ENCODE results near the gene CMTM1.
"Not testable (repeated sequence)": the region's sequence is repeated elsewhere in the genome, so short reads cannot be mapped to it uniquely, and the experiment has no call there.

CMTM1 gene

DNA sequence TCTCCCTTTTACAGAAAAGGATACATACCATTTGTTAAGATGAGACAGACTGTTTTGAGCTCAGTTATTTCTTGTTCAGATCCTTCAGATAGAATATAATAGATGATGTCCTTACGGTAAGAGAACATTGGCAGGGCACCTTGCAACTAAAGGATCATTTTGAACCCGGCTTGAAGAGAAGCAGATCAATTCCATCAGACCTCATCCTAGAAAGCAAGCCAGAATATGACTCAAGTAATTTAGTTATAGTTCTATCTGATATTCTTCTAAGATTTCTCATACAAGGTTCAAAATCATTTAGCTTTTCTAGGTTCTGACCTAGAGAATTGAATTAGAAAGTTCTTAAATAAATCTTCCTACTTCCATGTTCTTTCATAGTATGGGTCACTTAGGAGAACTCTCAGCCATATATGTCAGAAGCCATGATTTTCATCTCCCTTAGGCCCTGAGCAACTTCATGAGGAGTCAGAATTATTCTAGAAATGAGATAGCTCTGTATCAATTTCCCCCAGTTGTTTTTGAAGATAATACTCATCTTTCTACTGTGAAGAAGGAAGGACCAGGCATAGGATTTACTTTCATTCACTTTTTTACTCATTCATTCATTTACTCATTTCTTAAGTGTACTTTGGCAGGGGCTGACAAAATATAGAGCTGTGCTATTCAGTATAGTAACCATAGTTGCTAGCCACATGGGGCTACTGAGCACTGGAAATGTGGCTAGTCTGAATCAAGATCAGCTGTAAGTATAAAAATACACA is 2.5 kb upstream of the CMTM1 start:
- DNase-seq, result peak; percentile 89

DNA sequence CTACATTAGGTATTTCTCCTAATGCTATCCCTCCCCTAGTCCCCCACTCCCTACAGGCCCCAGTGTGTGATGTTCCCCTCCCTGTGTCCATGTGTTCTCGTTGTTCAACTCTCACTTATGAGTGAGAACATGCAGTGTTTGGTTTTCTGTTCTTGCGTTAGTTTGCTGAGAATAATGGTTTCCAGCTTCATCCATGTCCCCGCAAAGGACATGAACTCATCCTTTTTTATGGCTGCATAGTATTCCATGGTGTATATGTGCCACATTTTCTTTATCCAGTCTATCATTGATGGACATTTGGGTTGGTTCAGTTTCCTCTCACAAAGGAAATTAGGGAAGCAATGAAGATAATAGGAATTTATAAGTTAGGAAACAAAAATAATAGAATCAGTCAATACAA is 1.0 kb downstream of the CMTM1 start:
- not testable (repeated sequence) for DNase-seq

DNA sequence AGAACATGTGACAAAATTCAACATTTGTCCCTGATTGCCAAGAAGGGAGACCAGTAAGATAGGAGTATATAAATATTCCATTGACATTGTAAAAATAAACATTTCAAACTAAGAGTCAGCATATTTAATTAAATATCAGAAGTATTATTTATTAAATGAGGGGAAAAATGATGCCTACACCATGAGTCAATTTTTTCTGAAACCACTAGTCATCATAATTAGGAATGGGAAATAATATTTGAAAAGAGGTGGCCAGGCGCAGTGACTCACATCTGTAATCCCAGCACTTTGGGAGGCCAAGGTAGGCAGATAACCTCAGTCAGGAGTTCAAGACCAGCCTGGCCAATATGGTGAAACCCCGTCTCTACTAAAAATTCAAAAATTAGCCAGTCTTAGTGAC is 2.1 kb downstream of the CMTM1 start:
- no peak for DNase-seq

DNA sequence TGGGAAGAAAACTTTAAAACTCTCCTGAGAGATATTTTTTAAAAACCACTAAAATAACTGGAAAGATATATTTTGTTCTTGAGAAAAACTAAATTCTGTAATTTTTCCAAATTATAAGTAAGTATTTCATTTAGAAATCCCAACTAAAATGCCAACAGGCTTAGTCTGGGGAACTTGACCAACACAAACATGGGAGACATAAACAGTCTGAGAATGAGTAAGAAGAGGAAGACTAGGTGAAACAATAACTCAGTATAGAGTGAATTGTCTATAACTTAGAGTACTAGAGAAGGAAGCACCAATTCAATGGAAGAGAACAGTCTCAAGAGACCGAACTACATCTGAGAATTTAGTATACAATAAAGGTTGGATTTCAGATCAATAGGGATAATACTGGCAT is 2.9 kb downstream of the CMTM1 start:
- no peak for DNase-seq

DNA sequence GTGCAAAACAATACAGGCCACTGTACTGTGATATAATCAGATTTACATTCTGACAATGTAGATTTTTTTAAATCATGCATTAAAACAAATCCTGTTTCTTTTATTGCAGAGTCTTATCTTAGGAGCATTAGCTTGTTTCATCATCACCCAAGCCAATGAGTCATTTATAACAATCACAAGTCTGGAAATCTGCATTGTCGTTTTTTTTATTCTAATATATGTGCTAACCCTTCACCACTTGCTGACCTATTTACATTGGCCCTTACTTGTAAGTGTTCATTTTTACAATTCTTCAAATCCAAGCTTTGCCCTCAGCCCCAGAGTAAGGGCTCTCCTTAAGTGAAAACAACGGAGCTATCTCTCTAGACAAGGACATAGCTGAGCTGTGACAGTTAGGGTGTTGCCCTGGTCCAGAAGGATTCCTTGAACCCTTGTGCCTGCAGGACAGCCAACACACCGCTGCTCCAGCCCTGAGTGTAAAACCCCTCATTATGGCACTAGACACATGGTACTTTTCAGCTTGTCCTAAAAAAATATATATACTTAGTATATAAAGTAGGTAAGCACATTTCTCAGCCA is 3.7 kb downstream of the CMTM1 start:
- no peak for DNase-seq

DNA sequence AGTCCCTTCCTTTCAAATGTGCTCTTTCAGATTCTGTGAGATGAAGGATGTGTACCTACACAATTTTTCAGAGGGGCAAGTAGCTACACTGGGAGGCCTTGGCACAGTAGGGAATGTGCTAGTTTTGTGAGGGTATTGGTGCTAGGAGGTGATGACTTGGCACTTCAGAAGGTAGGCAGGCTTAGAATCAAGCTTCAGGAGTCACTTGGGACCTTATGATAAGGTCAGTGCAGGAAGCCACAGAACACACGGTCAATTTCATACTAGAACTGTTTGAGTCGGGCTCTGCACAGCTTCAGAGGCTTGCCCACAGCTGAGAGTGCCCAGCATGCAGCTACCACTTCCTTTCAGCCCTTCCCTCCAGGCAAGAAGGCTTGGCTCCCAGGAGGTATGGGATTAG is 6.1 kb downstream of the CMTM1 start:
- no peak for DNase-seq

DNA sequence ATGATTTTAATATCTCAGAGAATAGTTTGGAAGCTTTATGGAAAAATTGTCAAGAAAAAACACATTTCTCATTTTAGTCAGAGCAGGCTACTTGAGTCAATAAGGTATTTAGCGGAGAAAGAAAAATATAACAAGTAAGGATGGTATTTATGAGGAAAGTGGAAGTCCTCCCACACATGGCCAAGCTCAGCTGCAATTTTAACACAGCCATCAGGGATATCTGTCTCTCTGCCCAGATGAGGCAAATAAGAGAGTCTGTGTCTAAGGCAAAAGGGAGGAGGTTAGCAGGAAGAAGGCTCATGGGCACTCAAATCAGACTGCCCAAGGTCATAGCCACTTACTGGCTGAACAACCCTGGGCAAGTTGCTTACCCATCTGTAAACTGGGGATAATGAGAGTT is 7.8 kb downstream of the CMTM1 start:
- no peak for DNase-seq

DNA sequence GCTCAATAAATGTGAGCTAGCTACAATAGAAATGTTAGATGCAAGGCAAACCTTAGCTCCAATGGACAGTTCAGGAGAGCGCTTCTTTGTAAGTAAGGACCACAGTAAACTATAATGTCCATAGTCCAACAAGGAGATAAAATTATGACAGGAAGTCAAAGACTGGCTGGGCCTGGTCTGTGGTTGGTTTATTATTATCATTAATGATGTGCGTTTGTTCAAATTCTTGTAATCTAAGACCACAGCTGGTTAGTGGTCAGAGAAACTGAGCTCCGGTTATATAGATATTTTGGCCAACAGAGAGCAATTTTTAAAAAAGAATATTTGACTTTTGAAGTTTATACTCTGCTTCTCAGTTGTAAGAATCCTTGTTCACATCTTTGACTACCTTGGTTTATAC is 8.3 kb downstream of the CMTM1 start:
- no peak for DNase-seq

DNA sequence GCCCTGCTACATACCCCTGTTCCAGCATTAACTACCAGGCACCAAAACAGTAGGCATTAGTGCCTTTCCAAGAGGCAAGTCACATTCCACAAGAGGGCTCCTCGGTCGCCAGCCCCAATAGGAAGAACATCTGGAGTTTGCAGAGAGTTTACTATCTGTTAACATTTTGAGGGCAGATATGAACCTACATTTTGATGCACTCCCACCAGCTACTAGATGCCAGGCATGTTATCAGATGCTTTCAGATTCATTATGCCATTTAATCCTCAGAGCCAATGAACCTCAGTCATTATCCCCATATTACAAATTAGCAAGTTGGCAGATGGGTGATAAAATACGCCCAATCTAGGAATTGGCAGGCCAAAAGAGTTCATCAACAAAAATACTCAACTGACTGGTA is 8.8 kb downstream of the CMTM1 start:
- DNase-seq, result no peak

DNA sequence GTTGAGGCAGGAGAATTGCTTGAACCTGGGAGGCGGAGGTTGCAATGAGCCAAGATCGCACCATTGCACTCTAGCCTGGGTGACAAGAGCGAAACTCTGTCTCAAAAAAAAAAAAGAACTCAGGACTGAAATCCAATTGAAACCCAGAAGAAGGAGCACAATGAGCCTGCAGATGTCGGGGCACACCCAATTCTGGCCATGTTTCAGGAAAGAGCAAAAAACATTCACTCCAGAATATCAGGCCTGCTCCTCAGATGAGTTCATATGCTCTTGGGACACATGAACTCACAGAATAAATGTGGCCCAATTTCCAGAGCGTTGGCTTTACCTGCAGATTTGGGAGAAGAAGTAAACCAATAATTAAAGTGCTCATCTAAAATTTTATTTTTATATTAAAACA is 10.1 kb downstream of the CMTM1 start:
- no peak for DNase-seq

DNA sequence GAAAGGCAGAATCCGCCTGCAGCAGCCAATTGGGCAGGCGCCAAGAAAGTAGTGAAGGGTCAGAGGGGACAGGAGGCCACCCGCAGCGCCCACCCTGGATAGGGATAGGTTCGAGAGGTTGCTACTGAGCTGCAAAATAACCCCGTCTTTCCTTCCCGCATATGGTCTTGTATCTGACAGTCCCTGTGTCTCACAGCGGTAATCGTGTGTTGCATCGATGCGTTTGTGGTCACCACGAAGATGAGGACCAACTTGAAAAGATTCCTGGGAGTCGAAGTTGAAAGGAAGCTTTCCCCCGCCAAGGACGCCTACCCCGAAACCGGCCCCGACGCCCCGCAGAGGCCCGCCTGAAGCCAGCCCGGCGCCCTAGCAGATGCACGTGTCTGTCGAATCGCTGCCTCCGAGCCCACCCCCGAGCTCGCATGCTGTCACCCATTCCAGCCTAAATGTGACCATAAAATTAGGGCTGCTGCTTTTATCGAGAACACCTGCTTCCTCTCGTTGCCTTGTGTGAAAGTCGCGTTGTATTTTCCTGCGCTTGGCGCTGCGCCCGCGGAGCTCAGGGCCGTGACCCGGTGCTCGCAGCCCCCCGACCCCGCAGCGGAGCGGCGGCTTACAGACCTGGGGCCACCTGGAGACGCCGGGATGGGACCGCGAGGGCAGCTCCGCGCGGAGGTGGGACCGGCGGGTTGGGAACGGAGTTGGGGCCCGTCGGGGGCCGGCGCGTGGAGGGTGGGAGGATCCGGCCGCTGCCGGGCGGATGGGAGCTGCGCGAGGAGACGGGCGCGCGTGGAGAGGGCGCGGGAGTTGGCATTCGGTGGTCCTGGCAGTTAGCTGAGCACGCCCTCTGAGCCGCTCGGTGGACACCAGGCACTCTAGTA is 12.7 kb downstream of the CMTM1 start, which contains the start of gene CMTM2:
TSS of gene CMTM2 (plus strand) at position 813 of the 881 bp plus-strand sequence. CDS start 145 bp downstream, outside the sequence.
- DNase-seq, result no peak

DNA sequence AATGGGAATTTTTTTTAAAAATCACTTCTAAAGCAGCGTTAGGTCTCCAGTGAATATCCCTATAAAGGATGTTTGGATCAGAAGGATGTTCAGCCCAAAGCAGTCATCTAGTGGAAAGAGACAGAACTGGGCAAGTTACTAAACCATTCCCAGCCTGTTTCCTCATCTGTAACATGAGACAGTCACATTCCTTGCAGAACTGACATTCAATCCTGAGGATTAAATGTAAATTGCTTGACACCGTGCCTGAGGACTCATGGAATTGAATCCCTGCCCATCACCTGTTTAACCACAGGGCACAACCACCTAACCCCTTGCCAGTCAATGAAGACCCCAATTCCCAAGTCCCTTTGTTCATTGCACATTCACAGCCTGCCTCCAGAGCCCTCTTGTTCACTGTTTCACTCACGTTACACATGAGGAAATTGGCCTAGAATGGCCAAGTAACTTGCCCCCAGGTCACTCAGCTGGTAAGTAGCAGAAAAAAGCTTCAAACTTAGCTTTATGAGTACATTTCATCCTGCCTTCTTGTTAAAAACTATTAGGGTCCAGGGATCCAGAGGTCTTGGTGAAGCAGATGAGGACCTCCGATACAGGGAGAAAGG is 14.5 kb downstream of the CMTM1 start:
- no peak for DNase-seq

DNA sequence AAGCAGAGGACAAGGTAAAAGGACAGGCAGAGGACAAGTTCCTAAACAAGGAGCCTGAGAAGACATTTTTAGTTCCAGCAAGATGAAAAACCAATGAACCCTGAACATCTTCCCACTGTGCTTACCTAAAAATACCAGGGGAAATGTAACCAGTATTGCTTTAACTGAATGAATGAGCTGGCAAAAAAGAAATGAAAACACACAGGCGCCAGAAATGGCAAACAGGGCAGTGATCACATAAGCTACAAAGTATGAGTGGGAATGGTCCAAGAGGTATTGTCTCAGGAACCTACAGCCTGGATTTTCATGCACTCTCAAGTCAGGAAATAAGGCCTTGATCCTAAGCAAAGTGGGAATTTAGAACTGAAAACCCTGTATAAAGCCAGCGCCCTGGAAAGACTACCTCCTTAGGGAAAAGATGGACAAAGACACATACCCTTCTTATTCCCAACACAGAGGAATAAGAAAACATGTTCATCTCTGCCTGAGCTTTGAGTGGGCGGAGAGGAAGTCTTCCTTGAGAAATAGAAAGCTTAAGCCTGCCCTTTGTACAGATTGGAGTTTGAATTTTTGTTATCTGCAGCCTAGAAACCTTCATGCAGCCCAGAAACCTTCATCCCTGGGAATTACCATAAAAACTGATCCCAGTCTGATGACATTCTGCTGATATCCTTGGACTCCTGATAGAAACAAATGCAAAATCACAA is 15.2 kb downstream of the CMTM1 start:
- no peak for DNase-seq

DNA sequence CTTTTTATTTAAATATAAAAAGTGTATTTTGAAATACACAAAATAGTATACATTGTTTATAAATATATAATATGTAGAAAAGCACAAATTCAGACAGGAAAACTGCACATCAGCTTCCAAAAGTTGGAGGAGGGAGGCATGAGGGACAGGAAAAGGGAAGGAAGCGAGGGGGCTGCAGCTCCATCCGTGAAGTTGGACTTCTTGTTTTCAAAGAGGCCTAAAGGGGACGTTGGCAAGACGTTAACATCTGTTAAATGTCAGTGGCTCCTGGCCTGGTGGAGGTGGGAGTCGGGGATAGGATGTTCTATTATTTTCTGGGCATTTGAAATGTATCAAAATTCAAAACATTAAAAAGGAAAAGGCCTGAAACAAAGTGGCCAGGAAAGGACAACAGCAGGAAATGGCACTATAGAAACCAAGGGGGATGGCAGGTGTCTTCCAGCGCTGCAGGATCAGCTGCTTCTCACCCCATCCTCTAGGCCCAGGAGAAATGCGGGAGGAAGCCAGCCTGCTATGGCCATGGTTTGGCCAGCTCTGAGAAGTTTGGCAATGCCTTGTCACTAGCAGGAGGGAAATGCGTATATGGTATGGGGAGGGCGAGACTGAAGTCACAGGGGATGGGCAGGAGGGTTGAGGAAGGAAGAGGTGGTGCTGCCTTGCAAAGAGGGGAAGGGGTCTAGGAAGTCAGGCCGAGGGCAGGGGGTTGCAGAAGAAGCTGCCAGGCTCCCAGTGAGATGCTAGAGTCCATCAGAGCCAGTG is 19.4 kb downstream of the CMTM1 start:
- no peak for DNase-seq

DNA sequence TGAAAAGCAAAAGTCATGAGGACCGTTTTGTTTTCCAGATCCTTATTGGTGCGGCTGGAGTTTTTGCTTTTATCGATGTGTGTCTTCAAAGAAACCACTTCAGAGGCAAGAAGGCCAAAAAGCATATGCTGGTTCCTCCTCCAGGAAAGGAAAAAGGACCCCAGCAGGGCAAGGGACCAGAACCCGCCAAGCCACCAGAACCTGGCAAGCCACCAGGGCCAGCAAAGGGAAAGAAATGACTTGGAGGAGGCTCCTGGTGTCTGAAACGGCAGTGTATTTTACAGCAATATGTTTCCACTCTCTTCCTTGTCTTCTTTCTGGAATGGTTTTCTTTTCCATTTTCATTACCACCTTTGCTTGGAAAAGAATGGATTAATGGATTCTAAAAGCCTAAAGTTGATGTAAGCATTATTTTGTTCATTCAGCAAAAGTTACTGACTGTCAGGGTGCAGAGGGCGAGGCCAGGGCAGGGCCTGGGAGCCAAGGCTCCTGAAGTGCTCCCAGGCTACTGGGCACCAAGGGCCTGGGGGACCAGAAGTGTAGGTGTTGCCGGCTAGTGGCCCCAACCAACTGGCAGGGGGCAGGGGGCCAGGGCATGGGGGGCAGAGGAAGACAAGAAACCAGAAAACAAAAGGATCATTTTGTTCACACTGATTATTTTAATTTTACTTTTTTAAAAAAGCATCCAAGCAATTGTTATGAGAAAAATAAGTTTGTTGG is 21.8 kb downstream of the CMTM1 start:
- no peak for DNase-seq

DNA sequence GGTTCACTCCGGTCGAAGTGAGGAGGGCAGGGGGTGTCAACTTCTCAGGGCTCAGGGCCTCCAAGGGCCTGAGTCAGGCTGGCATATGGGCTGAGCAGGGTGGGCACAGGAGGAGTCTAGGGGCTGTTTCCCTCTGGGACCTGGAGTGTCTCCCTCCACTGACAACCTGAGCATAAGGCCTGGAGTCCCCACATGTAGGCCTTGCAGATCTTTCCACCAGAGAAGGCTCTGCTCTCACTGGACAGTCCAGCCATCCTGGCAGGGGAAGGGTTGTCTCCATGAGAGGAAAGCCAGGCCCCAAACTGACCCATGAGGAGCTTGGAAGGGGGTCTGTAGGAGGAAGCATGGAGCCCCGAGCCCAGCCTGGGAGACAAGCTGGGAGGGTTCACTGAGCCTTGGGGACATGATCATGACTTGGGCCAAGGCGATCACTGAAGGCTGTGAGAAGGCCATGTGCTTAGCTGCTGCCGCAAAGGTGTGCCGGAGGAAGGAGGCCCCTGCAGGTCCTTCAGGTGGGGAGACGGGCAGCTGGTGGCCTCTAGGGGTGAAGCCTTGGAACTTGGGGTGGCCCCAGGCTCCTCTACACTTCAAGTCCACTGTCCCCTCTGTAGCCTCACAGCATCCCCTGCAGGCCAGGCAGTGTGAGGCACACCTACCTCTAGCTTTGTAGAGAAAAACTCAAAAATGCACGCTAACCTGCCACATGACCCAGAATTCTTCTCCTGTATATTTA is 22.9 kb downstream of the CMTM1 start:
- DNase-seq, result peak; percentile 78

DNA sequence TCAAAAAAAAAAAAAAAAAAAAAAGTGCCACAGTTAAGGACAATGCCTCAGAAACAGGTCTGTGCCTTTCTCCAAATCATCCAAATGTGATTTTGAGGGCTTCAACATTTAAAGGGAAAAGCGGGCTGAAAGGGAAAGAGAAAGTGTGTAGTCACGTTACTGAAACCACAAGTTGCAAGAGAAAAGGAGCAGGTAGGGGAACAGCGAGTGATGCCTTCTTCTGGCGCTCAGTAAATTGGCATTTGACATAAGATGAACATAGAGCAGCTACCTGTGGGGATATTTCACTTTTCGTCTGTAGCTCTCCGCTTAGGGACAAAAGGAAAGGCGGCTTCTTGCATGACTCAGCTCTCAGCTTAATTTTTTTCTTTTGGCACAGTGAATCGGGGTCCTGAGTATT is 24.1 kb downstream of the CMTM1 start:
- peak; percentile 65 for DNase-seq

DNA sequence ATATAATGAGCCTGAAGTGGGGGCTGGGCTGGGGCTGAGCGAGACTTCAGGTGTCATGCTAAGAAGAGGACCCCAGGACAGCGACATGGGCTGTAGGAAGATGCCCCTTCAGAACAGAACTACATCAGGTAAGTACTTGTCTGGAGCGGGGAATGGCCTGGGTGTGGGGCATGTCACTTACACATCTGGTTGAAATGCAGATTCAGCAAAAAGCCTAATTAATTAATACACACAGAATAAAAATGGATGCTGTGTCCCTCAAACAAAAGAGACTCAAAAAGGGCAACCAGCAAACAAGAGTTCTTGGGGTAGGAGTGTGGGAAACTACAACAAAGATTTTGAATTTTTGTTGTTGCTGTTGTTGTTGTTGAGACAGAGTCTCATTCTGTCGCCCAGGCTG is 24.8 kb downstream of the CMTM1 start:
- DNase-seq, result no peak

DNA sequence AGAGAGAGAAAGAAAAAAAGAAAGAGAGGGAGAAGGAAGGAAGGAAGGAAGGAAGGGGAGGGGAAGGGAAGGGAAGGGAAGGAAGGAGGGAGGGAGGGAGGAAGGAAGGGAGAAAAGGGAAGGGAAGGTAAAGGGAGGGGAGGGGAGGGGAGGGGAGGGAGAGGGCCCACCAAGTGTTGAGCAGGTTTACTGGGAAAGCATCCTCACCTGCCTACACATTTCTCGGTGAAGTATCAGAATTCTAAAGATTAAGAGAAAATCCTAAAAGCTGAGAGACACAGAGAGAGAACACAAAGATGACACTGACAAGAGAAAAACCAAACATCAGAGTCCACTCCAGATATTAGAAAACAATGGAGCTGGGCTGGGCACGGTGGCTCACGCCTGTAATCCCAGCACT is 26.0 kb downstream of the CMTM1 start:
- DNase-seq, result no peak

DNA sequence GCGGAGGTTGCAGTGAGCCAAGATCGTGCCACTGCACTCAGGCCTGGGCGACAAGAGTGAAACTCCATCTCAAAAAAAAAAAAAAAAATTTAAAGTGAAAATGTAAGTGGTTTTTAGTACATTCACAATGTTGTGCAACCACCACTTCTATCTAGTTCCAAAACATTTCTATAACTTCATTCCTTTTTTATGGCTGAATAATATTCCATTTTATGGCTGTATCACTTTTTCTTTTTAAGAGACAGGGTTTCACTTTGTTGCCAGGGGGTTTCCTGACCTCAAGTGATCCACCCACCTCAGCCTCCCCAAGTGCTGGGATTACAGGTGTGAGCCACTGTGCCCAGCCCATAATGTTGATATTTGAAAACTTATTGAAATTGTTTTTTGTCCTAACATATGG is 26.6 kb downstream of the CMTM1 start:
- no peak for DNase-seq

DNA sequence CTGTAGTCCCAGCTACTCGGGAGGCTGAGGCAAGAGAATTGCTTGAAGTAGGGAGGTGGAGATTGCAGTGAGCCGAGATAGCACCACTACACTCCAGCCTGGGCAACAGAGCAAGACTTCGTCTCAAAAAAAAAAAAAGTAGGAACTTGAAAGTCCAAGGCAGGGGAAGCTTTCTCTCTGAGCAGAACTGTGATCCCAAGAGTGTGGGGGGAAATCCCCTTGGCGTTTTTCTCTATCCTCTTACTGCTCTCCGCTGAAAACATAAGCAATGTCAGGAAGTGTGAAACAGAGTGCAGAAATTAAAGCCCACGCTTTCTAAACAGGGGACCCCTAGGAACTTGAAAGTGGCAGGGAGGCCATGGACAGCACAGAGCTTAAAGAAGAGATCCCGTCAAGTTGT is 28.5 kb downstream of the CMTM1 start:
- DNase-seq, result no peak
